ENCODE measurements around the gene PGAP6. TPM values are rescaled to one million over a fixed set of nuclear protein-coding genes. Genes with fewer than 3 reads are reported as not detected.

PGAP6 gene
- total and polyA plus RNA-seq, 2 of the 13 experiments (the other 11 are each of a cell fraction or from before 2014, with no cell fraction given) = 52.7 to 136 TPM

DNA sequence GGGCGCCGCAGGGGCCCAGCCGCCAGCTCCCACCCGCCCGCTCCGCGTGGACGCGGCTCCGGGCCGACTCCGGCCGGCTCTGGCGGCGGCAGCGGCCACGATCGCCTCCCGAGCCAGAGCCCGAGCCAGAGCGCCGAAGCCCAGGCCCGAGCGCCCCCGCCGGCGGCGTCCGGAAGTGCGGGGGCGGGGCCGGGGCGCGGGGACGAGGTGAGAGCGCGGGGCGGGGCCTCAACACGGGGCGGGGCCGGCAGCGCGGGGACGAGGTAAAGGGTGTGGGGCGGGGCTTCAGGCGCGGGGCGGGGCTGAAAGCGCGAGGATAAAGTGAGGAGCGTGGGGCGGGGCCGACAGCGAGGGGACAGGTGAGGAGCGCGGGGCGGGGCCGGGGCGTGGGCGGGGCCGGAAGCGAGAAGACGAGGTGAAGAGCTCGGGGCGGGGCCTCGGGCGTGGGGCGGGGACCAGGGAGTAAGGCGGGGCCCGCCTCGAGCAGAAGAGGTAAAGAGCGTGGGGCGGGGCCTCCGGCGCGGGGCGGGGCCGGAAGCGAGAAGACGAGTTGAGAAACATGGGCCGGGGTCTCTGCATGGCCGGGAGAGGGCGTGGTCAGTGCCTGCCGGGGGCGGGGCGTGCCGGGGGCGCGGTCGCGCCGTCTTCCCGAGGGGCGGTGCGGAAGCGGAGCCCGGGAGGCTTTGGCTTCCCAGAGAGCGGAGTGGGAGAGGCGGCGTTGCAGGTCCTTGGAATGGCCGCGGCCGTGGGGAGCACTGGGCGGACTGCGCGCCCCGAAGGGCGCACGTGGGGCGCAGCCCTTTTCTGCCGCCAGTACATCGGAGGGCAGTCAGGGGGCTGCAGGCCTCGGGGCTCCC lies 29.0 kb downstream of the PGAP6 start, which contains the start of gene AXIN1 (continued):
- TF ChIP-seq ARID4A (CRISPR knock-in tag; IDR thresholded peaks at IDR 0.05; ENCODE audit: borderline replicate concordance) (peak; percentile 87), ZNF350 (CRISPR knock-in tag; IDR thresholded peaks at IDR 0.05; ENCODE audit: borderline replicate concordance, low read depth) (peak; percentile 48; the same call in 1 of the 2 replicates), ELF1 (CRISPR knock-in tag; IDR thresholded peaks at IDR 0.05) (peak; percentile 48; the same call in 1 of the 2 replicates), NFYC (CRISPR knock-in tag; IDR thresholded peaks at IDR 0.05) (no peak), SP5 (CRISPR knock-in tag; IDR thresholded peaks at IDR 0.05; ENCODE audit: borderline replicate concordance, low read depth) (peak; percentile 70; the same call in 1 of the 2 replicates), ZNF331 (CRISPR knock-in tag; IDR thresholded peaks at IDR 0.05) (no peak), POGK (CRISPR knock-in tag; conservative IDR thresholded peaks at IDR 0.05) (no peak), ZNF562 (CRISPR knock-in tag; IDR thresholded peaks at IDR 0.05; ENCODE audit: borderline replicate concordance) (no peak), SETDB1 (CRISPR knock-in tag; IDR thresholded peaks at IDR 0.05; ENCODE audit: borderline replicate concordance) (no peak), TFDP1 (CRISPR knock-in tag; IDR thresholded peaks at IDR 0.05; ENCODE audit: borderline replicate concordance) (no peak; the same call in 1 of the 2 replicates), ZKSCAN8 (CRISPR knock-in tag; IDR thresholded peaks at IDR 0.05; ENCODE audit: borderline replicate concordance) (no peak), GABPA (IDR thresholded peaks at IDR 0.05; ENCODE audit: low read depth, low read length) (peak; percentile 32; the same call in 1 of the 2 replicates), GABPA (CRISPR knock-in tag; IDR thresholded peaks at IDR 0.05; ENCODE audit: low read depth) (no peak; the same call in 1 of the 2 replicates), TCF7L2 (IDR thresholded peaks at IDR 0.05; ENCODE audit: low read depth, low read length) (no peak), ZNF446 (CRISPR knock-in tag; IDR thresholded peaks at IDR 0.05) (peak; percentile 88; the same call in 1 of the 2 replicates), SP1 (IDR thresholded peaks at IDR 0.05) (0 out of 2 replicates have a peak, but pooled peaks have one; percentile 30), SP1 (CRISPR knock-in tag; IDR thresholded peaks at IDR 0.05) (peak; percentile 81), HDAC6 (IDR thresholded peaks at IDR 0.05; ENCODE audit: low read depth, low read length) (no peak), YEATS2 (CRISPR knock-in tag; IDR thresholded peaks at IDR 0.05; ENCODE audit: borderline replicate concordance) (no peak)
- TF ChIP-seq, protein P1, sequence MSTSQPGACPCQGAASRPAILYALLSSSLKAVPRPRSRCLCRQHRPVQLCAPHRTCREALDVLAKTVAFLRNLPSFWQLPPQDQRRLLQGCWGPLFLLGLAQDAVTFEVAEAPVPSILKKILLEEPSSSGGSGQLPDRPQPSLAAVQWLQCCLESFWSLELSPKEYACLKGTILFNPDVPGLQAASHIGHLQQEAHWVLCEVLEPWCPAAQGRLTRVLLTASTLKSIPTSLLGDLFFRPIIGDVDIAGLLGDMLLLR (CRISPR knock-in tag; IDR thresholded peaks at IDR 0.05) = no peak
- TF ChIP-seq, protein P2, sequence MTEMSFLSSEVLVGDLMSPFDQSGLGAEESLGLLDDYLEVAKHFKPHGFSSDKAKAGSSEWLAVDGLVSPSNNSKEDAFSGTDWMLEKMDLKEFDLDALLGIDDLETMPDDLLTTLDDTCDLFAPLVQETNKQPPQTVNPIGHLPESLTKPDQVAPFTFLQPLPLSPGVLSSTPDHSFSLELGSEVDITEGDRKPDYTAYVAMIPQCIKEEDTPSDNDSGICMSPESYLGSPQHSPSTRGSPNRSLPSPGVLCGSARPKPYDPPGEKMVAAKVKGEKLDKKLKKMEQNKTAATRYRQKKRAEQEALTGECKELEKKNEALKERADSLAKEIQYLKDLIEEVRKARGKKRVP (CRISPR knock-in tag; IDR thresholded peaks at IDR 0.05) = no peak
